Heart left ventricle (tissue), 13 donors: Measurements from ENCODE around the gene FAAP20.

ENCODE experiments used
- POLR2A ChIP-seq, 2 donors: fragments of 450-650 bp; IDR thresholded peaks; one replicate each; pipeline ENCODE4 v1.6.1; 2017; ENCODE audit warnings: antibody characterized with exemption in 2 of 2, mild to moderate bottlenecking in 2 of 2, moderate library complexity in 2 of 2
- TF ChIP-seq, protein P1 (sequence below), 12 donors: fragments of 200-600 bp; sonication (generic) in 4 of 12; IDR thresholded peaks; one replicate each; pipeline versions ENCODE4 v1.5.0 to v1.8.0; 2018 to 2022; ENCODE audit warnings: antibody characterized with exemption in 12 of 12, mild to moderate bottlenecking in 5 of 12
- donor health status: ischemic (EF 13 %, LVEDD 7.1; RV severe dilation, severe dysfunction).
- donor health status: DM: no; HTN: yes; CAD: no.
- donor health status: DM: no; HTN: no; CAD: no.
- donor health status: ischemic (EF 25% LVEDD 6.9; RV normal size, moderate dysfunction).
- donor health status: ischemic (EF 25% LVEDD 5.7; RV mildly dilated, moderate dysfunction).
- donor health status: ischemic (EF 35%, LVEDD 5.7; RV mildly dilated, moderate dysfunction).
- donor health status: nonischemic (EF 11% LVEDD 7.7; RV severe dilation, severe dysfunction).
- donor health status: DM: yes; HTN: yes; CAD: no.
- donor health status: PGD.
- donor health status: ischemic (EF 29% LVEDD 5.4; RV normal size, mild dysfunction).
- donor health status: nonischemic (EF 23%, LVEDD 6.1; RV moderate dilation, normal function).

DNA sequence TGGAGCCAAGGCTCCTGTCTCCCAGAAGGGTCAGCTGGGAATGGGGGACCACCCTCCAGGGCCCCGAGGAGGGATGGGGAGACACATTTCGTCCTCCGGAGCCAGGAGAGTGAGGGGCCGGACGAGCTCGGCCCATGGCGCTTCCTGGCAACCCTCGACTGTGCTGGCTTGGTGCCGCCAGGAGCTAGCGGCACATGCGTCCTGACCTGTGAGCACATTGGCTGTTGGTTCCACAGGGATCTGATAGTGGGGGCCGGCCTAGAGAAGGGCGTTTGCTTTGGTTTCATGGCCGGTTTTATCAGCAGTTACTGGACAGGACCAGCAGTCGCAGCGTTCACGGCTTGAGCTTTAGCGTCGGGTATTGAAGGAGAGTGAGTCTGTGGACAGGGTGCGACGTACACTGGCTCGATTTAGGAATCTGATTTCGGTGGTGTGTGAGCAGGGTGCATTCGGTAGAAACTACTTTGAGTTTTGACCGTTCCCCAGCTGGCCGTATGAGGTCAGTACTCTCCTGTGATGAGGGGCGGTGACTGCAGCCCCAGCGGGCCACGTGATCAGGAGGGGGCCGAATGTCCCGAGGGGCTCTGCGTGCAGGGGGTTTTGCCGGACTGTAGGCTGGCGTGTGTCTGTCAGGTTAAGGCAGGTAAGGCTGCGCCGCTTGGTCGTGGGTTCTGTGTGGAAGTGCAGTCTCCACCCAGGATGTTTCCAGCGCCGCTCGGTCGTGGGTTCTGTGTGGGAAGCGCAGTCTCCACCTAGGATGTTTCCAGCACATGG lies 18.7 kb downstream of the FAAP20 start:
- TF ChIP-seq, protein P1, sequence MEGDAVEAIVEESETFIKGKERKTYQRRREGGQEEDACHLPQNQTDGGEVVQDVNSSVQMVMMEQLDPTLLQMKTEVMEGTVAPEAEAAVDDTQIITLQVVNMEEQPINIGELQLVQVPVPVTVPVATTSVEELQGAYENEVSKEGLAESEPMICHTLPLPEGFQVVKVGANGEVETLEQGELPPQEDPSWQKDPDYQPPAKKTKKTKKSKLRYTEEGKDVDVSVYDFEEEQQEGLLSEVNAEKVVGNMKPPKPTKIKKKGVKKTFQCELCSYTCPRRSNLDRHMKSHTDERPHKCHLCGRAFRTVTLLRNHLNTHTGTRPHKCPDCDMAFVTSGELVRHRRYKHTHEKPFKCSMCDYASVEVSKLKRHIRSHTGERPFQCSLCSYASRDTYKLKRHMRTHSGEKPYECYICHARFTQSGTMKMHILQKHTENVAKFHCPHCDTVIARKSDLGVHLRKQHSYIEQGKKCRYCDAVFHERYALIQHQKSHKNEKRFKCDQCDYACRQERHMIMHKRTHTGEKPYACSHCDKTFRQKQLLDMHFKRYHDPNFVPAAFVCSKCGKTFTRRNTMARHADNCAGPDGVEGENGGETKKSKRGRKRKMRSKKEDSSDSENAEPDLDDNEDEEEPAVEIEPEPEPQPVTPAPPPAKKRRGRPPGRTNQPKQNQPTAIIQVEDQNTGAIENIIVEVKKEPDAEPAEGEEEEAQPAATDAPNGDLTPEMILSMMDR (IDR thresholded peaks at IDR 0.05), result no peak
- no peak for TF ChIP-seq POLR2A (IDR thresholded peaks at IDR 0.05)
